ENCODE data around the gene MYF6. TPM values are rescaled to one million over a fixed set of nuclear protein-coding genes. Genes with fewer than 3 reads are reported as not detected.

MYF6 gene
- total and polyA plus RNA-seq, 9 of the 15 experiments (the other 6 are each of a cell fraction or from before 2014, with no cell fraction given): not detected

DNA sequence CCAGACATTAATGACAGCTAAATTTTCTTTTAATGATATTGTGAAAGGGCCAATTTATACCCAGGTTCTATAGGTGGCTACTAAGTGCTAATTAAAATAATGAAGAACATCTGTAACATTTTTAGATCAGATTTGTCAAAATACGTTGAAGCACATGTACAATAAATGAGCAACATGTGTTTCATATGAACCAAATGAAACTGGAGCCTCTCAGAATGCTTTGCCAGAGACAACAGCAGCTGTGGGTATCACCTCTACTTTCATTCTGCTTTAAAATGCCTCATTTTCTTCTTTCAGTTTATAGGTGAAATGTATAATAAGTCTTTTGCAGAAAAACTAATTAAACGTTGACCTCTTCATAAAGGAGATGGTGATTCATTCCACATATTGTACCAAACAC is 26.1 kb upstream of the MYF6 start:
- Histone ChIP-seq H3K4me2 (ENCODE audit: insufficient read depth, low read length) (no peak overlapping the region), H3K79me2 (ENCODE audit: control insufficient read depth, insufficient read depth, low read length) (no peaks in the 10 kb centered on the region), H3K27ac (ENCODE audit: extremely low read depth, low read depth, low read length) (no peak overlapping the region), H3K9ac (ENCODE audit: insufficient read depth in 1 of 2, low read depth in 2 of 2, low read length in 2 of 2) (no peak overlapping the region), H3K27me3 (ENCODE audit: control insufficient read depth in 2 of 2, insufficient read depth in 2 of 2, low read length in 2 of 2) (no peaks in the 10 kb centered on the region), H3K4me1 (replicated peaks in 1 of 2; ENCODE audit: control insufficient read depth in 2 of 2, insufficient read depth in 2 of 2, low read length in 2 of 2) (no peaks in the 10 kb centered on the region), H3K9me1 (ENCODE audit: control insufficient read depth, insufficient read depth, low read length) (no peaks in the 10 kb centered on the region), H3K36me3 (ENCODE audit: control insufficient read depth, insufficient read depth, low read length) (no peaks in the 10 kb centered on the region), H2AFZ (ENCODE audit: low read depth, low read length) (no peak overlapping the region), H3K4me3 (no peak overlapping the region), H4K20me1 (replicated peaks; ENCODE audit: control insufficient read depth, insufficient read depth, low read length) (no peaks in the 10 kb centered on the region), H3K9me3 (replicated peaks; ENCODE audit: control insufficient read depth, insufficient read depth, low read depth, low read length) (0 out of 2 replicates have a peak, but pooled peaks cover 2% of the 10 kb centered on the region)
- ATAC-seq (no peak), FAIRE-seq (no peak), DNase-seq (ENCODE audit: extremely low read depth in 1 of 4, low spot score in 3 of 4) (no peak)
- ChIA-PET CTCF (ENCODE audit: low intra/inter-chr PET ratio) (no interaction called here), POLR2A (no interaction called here)
- BruUV-seq (replicated peaks): no TSS peak
- 0% methylated on average over 2 of the region's 2 CpGs for WGBS (ENCODE audit: insufficient coverage, low coverage, missing lambda C conversion rate)
- in situ Hi-C loops (cut with MboI) (no loop called here), intact Hi-C loops (cut with micrococcal nuclease) (no loop called here)
- TF ChIP-seq GTF2E2 (tag; IDR thresholded peaks at IDR 0.05) (no peak), U2AF2 (optimal IDR thresholded peaks at IDR 0.05; ENCODE audit: low read depth, low read length) (no peak), ZFP36 (IDR thresholded peaks at IDR 0.05; ENCODE audit: low read depth, low read length, partially characterized antibody) (no peak), NUFIP1 (IDR thresholded peaks at IDR 0.05; ENCODE audit: partially characterized antibody) (no peak), MAFK (IDR thresholded peaks at IDR 0.05; ENCODE audit: low read length) (no peak), ZSCAN32 (CRISPR knock-in tag; IDR thresholded peaks at IDR 0.05) (no peak), HCFC1 (IDR thresholded peaks at IDR 0.05; ENCODE audit: low read depth, low read length) (no peak), NFXL1 (CRISPR knock-in tag; IDR thresholded peaks at IDR 0.05) (no peak), NR2F6 (CRISPR knock-in tag; IDR thresholded peaks at IDR 0.05) (no peak), THRAP3 (IDR thresholded peaks at IDR 0.05; ENCODE audit: borderline replicate concordance) (no peak)
- TF ChIP-seq, protein P1, sequence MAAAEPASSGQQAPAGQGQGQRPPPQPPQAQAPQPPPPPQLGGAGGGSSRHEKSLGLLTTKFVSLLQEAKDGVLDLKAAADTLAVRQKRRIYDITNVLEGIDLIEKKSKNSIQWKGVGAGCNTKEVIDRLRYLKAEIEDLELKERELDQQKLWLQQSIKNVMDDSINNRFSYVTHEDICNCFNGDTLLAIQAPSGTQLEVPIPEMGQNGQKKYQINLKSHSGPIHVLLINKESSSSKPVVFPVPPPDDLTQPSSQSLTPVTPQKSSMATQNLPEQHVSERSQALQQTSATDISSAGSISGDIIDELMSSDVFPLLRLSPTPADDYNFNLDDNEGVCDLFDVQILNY (CRISPR knock-in tag; IDR thresholded peaks at IDR 0.05): no peak
- TF ChIP-seq, protein P2, sequence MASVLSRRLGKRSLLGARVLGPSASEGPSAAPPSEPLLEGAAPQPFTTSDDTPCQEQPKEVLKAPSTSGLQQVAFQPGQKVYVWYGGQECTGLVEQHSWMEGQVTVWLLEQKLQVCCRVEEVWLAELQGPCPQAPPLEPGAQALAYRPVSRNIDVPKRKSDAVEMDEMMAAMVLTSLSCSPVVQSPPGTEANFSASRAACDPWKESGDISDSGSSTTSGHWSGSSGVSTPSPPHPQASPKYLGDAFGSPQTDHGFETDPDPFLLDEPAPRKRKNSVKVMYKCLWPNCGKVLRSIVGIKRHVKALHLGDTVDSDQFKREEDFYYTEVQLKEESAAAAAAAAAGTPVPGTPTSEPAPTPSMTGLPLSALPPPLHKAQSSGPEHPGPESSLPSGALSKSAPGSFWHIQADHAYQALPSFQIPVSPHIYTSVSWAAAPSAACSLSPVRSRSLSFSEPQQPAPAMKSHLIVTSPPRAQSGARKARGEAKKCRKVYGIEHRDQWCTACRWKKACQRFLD (CRISPR knock-in tag; IDR thresholded peaks at IDR 0.05): no peak
- TF ChIP-seq, protein P3, sequence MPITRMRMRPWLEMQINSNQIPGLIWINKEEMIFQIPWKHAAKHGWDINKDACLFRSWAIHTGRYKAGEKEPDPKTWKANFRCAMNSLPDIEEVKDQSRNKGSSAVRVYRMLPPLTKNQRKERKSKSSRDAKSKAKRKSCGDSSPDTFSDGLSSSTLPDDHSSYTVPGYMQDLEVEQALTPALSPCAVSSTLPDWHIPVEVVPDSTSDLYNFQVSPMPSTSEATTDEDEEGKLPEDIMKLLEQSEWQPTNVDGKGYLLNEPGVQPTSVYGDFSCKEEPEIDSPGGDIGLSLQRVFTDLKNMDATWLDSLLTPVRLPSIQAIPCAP (CRISPR knock-in tag; IDR thresholded peaks at IDR 0.05; ENCODE audit: borderline replicate concordance): no peak
- TF ChIP-seq, protein P4, sequence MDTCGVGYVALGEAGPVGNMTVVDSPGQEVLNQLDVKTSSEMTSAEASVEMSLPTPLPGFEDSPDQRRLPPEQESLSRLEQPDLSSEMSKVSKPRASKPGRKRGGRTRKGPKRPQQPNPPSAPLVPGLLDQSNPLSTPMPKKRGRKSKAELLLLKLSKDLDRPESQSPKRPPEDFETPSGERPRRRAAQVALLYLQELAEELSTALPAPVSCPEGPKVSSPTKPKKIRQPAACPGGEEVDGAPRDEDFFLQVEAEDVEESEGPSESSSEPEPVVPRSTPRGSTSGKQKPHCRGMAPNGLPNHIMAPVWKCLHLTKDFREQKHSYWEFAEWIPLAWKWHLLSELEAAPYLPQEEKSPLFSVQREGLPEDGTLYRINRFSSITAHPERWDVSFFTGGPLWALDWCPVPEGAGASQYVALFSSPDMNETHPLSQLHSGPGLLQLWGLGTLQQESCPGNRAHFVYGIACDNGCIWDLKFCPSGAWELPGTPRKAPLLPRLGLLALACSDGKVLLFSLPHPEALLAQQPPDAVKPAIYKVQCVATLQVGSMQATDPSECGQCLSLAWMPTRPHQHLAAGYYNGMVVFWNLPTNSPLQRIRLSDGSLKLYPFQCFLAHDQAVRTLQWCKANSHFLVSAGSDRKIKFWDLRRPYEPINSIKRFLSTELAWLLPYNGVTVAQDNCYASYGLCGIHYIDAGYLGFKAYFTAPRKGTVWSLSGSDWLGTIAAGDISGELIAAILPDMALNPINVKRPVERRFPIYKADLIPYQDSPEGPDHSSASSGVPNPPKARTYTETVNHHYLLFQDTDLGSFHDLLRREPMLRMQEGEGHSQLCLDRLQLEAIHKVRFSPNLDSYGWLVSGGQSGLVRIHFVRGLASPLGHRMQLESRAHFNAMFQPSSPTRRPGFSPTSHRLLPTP (IDR thresholded peaks at IDR 0.05; ENCODE audit: borderline replicate concordance, extremely low read depth, insufficient read length): no peak
